ENCODE measurements around the gene NKPD1. TPM values are rescaled to one million over a fixed set of nuclear protein-coding genes. Genes with fewer than 3 reads are reported as not detected.

NKPD1 gene
- total RNA-seq, 4 donors from 2014 or later, result 0.21 TPM; not detected in 3

- DNase-seq, result no peak
- H3K27ac ChIP-seq, result no peak overlapping the region
- H3K9me3 ChIP-seq, result no peaks in the 10 kb centered on the region
- H3K36me3 ChIP-seq, result no peaks in the 10 kb centered on the region
- H3K4me1 ChIP-seq, result no peaks in the 10 kb centered on the region
- intact Hi-C loops (cut with DNase I; ENCODE audit: low total_unique reads), result no loop called here
- TF ChIP-seq CTCF (IDR thresholded peaks at IDR 0.05) (no peak), POLR2A (IDR thresholded peaks at IDR 0.05) (no peak)
- no peaks in the 10 kb centered on the region for H3K27me3 ChIP-seq
- no peak overlapping the region for H3K4me3 ChIP-seq
These were observed 25.9 kb upstream of the NKPD1 start for GRCh38 chr19:45186509-45187334.

GRCh38 chr19:45184115-45184514, 23.3 kb upstream of the NKPD1 start:
- Histone ChIP-seq H3K4me1 (peaks cover 4 to 13% of the 10 kb centered on the region in 2 donors), H3K9me3 (no peaks in the 10 kb centered on the region), H3K27me3 (no peaks in the 10 kb centered on the region), H3K4me3 (no peak overlapping the region), H3K27ac (no peak overlapping the region), H3K36me3 (no peaks in the 10 kb centered on the region)
- intact Hi-C loops (cut with DNase I; ENCODE audit: low total_unique reads), result no loop called here
- no peak for TF ChIP-seq CTCF (IDR thresholded peaks at IDR 0.05)
- TF ChIP-seq POLR2A (IDR thresholded peaks at IDR 0.05), result no peak
- DNase-seq, result no peak

- Histone ChIP-seq H3K27me3 (no peaks in the 10 kb centered on the region), H3K36me3 (no peaks in the 10 kb centered on the region), H3K9me3 (no peaks in the 10 kb centered on the region), H3K4me3 (no peak overlapping the region), H3K27ac (no peak overlapping the region), H3K4me1 (peaks cover 4 to 13% of the 10 kb centered on the region in 2 donors)
- intact Hi-C loops (cut with DNase I; ENCODE audit: low total_unique reads), result no loop called here
- no peak for DNase-seq
- TF ChIP-seq POLR2A (IDR thresholded peaks at IDR 0.05) (no peak), CTCF (IDR thresholded peaks at IDR 0.05) (no peak)
These were observed 22.0 kb upstream of the NKPD1 start for GRCh38 chr19:45182758-45183157.

- DNase-seq, result no peak
- intact Hi-C loops (cut with DNase I; ENCODE audit: low total_unique reads), result no loop called here
- no peaks in the 10 kb centered on the region for H3K27me3 ChIP-seq
- H3K4me3 ChIP-seq, result no peak overlapping the region
- peaks cover 8 to 21% of the 10 kb centered on the region in 2 donors for H3K4me1 ChIP-seq
- no peaks in the 10 kb centered on the region for H3K36me3 ChIP-seq
- H3K9me3 ChIP-seq, result no peaks in the 10 kb centered on the region
- no peak for TF ChIP-seq CTCF (IDR thresholded peaks at IDR 0.05)
- TF ChIP-seq POLR2A (IDR thresholded peaks at IDR 0.05), result no peak
- H3K27ac ChIP-seq, result no peak overlapping the region
These were observed 20.2 kb upstream of the NKPD1 start for GRCh38 chr19:45180936-45181335.

- TF ChIP-seq CTCF (IDR thresholded peaks at IDR 0.05) (no peak), POLR2A (IDR thresholded peaks at IDR 0.05) (no peak)
- intact Hi-C loops (cut with DNase I; ENCODE audit: low total_unique reads), result no loop called here
- H3K27ac ChIP-seq, result peak overlapping the region in 1 of 2 donors; percentile 89
These were observed 19.1 kb upstream of the NKPD1 start for GRCh38 chr19:45179892-45180370.

More at GRCh38 chr19:45179892-45180370, 19.1 kb upstream of the NKPD1 start:
- H3K4me1 ChIP-seq, result peaks cover 8 to 21% of the 10 kb centered on the region in 2 donors
- no peaks in the 10 kb centered on the region for H3K36me3 ChIP-seq
- no peaks in the 10 kb centered on the region for H3K9me3 ChIP-seq
- no peaks in the 10 kb centered on the region for H3K27me3 ChIP-seq
- DNase-seq, result no peak
- peak overlapping the region; percentile 53 to 87 for H3K4me3 ChIP-seq
